ENCODE measurements around the gene RAB4A. TPM values are rescaled to one million over a fixed set of nuclear protein-coding genes. Genes with fewer than 3 reads are reported as not detected.
A peak's percentile ranks its signal among the peaks of the same experiment; 100 is the strongest.

Gene RAB4A
- total and polyA plus RNA-seq, 2 of the 8 experiments (the other 6 are each of a cell fraction or from before 2014, with no cell fraction given), result 13.3 to 68.8 TPM

- Histone ChIP-seq H2AFZ (ENCODE audit: low read length) (no peak overlapping the region), H3K23me2 (ENCODE audit: low read depth, low read length) (no peaks in the 10 kb centered on the region), H3K23ac (ENCODE audit: insufficient read length) (no peak overlapping the region), H3K4ac (replicated peaks; ENCODE audit: insufficient read length, low read depth, low read length) (no peak overlapping the region), H3K56ac (replicated peaks; ENCODE audit: insufficient read length, low read depth, low read length) (no peak overlapping the region), H2BK12ac (ENCODE audit: low read depth, low read length) (no peak overlapping the region), H2AK5ac (ENCODE audit: low read depth, low read length) (no peak overlapping the region), H3K18ac (ENCODE audit: extremely low read depth, low read length) (no peak overlapping the region), H2BK5ac (ENCODE audit: low read depth, low read length) (no peak overlapping the region), H2BK15ac (ENCODE audit: low read length) (0 out of 2 replicates have a peak overlapping the region, but pooled peaks have one; percentile 31), H4K8ac (ENCODE audit: extremely low read depth, insufficient read depth, low read length) (no peak overlapping the region), H3K79me2 (ENCODE audit: control insufficient read depth in 1 of 2, insufficient read depth in 2 of 2, low read length in 2 of 2) (no peaks in the 10 kb centered on the region), H3K9ac (replicated peaks in 1 of 4; ENCODE audit: extremely low read depth in 1 of 4, low read depth in 3 of 4, low read length in 3 of 4) (no peak overlapping the region), H3K9me3 (ENCODE audit: insufficient read depth in 2 of 2, low read depth in 1 of 2, low read length in 1 of 2) (no peaks in the 10 kb centered on the region), H3K79me1 (ENCODE audit: low read depth, low read length) (no peaks in the 10 kb centered on the region), H4K5ac (ENCODE audit: insufficient read length, low read depth, low read length) (no peak overlapping the region), H4K91ac (replicated peaks; ENCODE audit: insufficient read length, low read length) (no peak overlapping the region), H3K4me2 (ENCODE audit: insufficient read depth in 1 of 2, low read depth in 2 of 2, low read length in 2 of 2) (no peak overlapping the region), H3K27me3 (replicated peaks in 1 of 4; ENCODE audit: control insufficient read depth in 3 of 4, extremely low read depth in 1 of 4, insufficient read depth in 3 of 4, low read length in 3 of 4) (no peaks in the 10 kb centered on the region), H2BK20ac (ENCODE audit: low read length) (peak overlapping the region; percentile 38; the same call in 1 of the 2 replicates), H3K4me3 (ENCODE audit: extremely low read depth in 1 of 4, insufficient read depth in 2 of 4, low read depth in 3 of 4, low read length in 4 of 4) (no peak overlapping the region), H2BK120ac (replicated peaks; ENCODE audit: low read depth, low read length) (no peak overlapping the region), H3K4me1 (replicated peaks in 1 of 4; ENCODE audit: control insufficient read depth in 3 of 4, insufficient read depth in 4 of 4, low read length in 3 of 4) (peaks cover 2 to 13% (median 6%) of the 10 kb centered on the region in 4 experiments; a peak in 4 of 7 replicates), H3K27ac (ENCODE audit: low read depth, low read length) (no peak overlapping the region), H3K36me3 (ENCODE audit: control insufficient read depth in 2 of 4, insufficient read depth in 4 of 4, low read length in 3 of 4) (no peaks in the 10 kb centered on the region), H3K14ac (ENCODE audit: insufficient read length) (no peak overlapping the region), H4K20me1 (replicated peaks in 1 of 2; ENCODE audit: control insufficient read depth in 1 of 2, insufficient read depth in 2 of 2, low read length in 2 of 2) (no peaks in the 10 kb centered on the region)
- POLR2A ChIA-PET (ENCODE audit: partially characterized antibody), result interaction anchor here (0.6 to 1.2 kb wide), 4 partner anchors 227 to 1182 kb away, joined by 3 read pairs; no protein-coding TSS in a partner anchor
- FAIRE-seq (no peak), DNase-seq (ENCODE audit: low read depth in 1 of 2, low spot score in 2 of 2) (no peak)
- WGBS, 2 experiments (ENCODE audit: extremely low coverage in 1 of 2, insufficient coverage in 1 of 2, insufficient read length in 1 of 2, insufficient replicate concordance in 2 of 2, low coverage in 1 of 2, low lambda C conversion rate in 2 of 2, missing lambda C conversion rate in 1 of 2), result 100% methylated on average over 1 of the region's 1 CpG; no CpG with 5 or more reads in 1 of the 2 experiments
- CTCF ChIA-PET (ENCODE audit: partially characterized antibody), result interaction anchor here (0.6 to 5.7 kb wide), 47 partner anchors 10 to 604 kb away, joined by 3 to 69 read pairs (median 4); partner anchors contain the start of genes ACTA1, RAB4A and RHOU
- TF ChIP-seq CEBPB (IDR thresholded peaks at IDR 0.05; ENCODE audit: low read depth, low read length) (no peak), RNF2 (IDR thresholded peaks at IDR 0.05; ENCODE audit: borderline replicate concordance, low read depth, low read length, missing control alignments, poor library complexity, severe bottlenecking) (no peak), YY1 (IDR thresholded peaks at IDR 0.05; ENCODE audit: low read depth, low read length) (no peak), RAD21 (IDR thresholded peaks at IDR 0.05 in 1 of 2, conservative IDR thresholded peaks at IDR 0.05 in 1 of 2; ENCODE audit: low read depth in 2 of 2, low read length in 2 of 2) (peak; percentile 85 to 89)
These were observed 15.9 kb upstream of the RAB4A start for GRCh38 chr1:229254910-229255541.
